ENCODE results near the gene UQCC5. TPM values are rescaled to one million over a fixed set of nuclear protein-coding genes. Genes with fewer than 3 reads are reported as not detected.

The UQCC5 gene
- total RNA-seq, 2 donors from 2014 or later, result 0.78 to 7.3 TPM

DNA sequence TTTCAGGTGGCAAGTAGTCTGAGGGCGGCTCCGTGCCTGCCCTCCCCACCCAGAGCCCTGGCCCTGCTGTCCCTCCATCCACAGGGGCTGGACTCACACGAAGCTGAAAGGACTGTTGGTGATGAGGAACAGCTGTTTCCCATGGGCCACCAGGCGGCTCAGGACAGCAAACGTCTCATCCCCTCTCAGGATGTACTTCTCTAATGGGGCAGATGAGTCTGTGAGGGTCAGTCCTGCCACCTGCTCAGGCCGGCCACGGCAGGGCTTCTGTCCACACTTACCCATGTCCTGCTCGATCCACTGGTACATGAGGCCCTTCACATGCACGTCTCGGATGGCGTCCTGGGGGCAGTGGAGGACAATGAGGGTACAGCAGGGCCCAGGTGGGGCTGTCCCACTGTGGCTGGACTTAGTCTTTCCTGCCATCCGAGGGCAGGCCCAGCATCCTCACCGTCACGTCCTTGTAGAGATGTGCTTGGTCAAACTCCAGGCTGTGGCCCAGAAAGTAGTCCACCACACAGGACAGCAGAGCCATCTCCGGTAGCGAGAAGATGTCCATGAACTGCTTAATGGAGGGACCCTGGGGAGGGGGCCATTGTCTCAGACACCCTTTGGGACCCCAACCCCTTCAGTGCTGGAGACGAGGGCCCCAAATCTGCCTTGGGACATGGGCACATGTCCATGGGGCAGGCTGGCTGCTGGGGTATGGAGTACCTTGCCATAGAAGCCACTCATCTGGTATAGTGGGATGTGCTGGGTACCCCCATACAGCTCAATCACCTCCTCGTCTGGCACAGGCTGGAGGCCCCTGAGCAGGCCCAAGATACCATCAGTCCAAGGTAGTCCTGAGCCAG, 8.4 kb upstream of the UQCC5 start:
- peak in 2 of 4 donors; percentile 4 to 9 for DNase-seq

DNA sequence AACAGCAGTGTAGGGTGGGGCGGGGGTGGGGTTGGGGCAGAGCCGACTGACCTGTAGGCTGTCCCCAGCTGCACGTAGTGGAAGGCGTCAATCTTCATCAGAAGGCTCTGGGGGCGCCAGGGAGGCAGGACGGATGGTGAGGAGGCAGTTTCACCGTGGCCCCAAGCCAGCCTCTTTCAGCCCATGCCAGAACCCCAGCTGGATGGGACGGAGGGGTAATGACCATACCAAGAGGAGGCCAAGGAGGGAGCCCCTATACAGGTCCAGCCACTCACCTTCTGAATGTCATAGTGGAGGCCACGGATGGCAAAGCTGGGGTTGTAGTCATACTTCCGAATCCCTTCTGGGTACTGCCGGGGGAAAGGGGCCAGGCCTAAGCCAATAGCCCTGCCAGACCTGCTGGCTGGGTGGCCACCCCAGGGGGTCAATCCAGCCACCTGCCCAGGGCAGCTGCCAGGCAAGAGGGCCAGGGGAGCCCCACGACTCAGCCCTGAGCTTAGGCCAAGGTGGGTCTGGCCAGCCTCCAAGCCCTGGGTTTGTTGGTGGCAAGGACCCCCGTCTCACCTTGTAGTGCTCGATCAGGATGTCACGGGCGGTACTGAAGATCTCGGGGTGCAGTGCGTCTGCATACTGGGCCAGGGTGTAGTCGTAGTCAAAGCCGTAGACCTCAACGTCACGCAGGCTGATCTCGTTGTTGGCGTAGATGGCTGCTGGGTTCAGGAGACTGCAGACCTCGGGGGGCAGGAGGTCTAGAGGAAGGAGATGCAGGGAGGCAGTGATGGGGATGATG, 7.6 kb upstream of the UQCC5 start:
- TF ChIP-seq, protein P1, sequence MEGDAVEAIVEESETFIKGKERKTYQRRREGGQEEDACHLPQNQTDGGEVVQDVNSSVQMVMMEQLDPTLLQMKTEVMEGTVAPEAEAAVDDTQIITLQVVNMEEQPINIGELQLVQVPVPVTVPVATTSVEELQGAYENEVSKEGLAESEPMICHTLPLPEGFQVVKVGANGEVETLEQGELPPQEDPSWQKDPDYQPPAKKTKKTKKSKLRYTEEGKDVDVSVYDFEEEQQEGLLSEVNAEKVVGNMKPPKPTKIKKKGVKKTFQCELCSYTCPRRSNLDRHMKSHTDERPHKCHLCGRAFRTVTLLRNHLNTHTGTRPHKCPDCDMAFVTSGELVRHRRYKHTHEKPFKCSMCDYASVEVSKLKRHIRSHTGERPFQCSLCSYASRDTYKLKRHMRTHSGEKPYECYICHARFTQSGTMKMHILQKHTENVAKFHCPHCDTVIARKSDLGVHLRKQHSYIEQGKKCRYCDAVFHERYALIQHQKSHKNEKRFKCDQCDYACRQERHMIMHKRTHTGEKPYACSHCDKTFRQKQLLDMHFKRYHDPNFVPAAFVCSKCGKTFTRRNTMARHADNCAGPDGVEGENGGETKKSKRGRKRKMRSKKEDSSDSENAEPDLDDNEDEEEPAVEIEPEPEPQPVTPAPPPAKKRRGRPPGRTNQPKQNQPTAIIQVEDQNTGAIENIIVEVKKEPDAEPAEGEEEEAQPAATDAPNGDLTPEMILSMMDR (IDR thresholded peaks at IDR 0.05), result no peak
- no peak for TF ChIP-seq POLR2A (IDR thresholded peaks at IDR 0.05)
- Histone ChIP-seq H3K4me1 (peaks cover 23% of the 10 kb centered on the region), H3K27ac (no peak overlapping the region), H3K9me3 (no peaks in the 10 kb centered on the region), H3K36me3 (replicated peaks in 1 of 2; ENCODE audit: insufficient read depth in 1 of 2, low read depth in 2 of 2) (no peaks in the 10 kb centered on the region), H3K4me3 (no peak overlapping the region), H3K27me3 (no peaks in the 10 kb centered on the region)
- intact Hi-C loops (cut with DNase I), result no loop called here
- 91 to 96% methylated on average over 14 to 18 of the region's 25 CpGs for WGBS, 2 donors
- peak in 1 of 4 donors; percentile 14 for DNase-seq
- no peak for ATAC-seq

More for the DNA sequence above, 8.4 kb upstream of the UQCC5 start:
- H3K27me3 ChIP-seq, result no peaks in the 10 kb centered on the region
- no peaks in the 10 kb centered on the region for H3K9me3 ChIP-seq
- no peaks in the 10 kb centered on the region for H3K36me3 ChIP-seq (replicated peaks in 1 of 2; ENCODE audit: insufficient read depth in 1 of 2, low read depth in 2 of 2)
- TF ChIP-seq, protein P1 (IDR thresholded peaks at IDR 0.05), result no peak
- TF ChIP-seq POLR2A (IDR thresholded peaks at IDR 0.05), result no peak
- no peak overlapping the region for H3K4me3 ChIP-seq
- peaks cover 20% of the 10 kb centered on the region for H3K4me1 ChIP-seq
- ATAC-seq, result no peak
- H3K27ac ChIP-seq, result no peak overlapping the region
- intact Hi-C loops (cut with DNase I), result no loop called here
- WGBS, 2 donors, result 85 to 93% methylated on average over 11 to 18 of the region's 18 CpGs

DNA sequence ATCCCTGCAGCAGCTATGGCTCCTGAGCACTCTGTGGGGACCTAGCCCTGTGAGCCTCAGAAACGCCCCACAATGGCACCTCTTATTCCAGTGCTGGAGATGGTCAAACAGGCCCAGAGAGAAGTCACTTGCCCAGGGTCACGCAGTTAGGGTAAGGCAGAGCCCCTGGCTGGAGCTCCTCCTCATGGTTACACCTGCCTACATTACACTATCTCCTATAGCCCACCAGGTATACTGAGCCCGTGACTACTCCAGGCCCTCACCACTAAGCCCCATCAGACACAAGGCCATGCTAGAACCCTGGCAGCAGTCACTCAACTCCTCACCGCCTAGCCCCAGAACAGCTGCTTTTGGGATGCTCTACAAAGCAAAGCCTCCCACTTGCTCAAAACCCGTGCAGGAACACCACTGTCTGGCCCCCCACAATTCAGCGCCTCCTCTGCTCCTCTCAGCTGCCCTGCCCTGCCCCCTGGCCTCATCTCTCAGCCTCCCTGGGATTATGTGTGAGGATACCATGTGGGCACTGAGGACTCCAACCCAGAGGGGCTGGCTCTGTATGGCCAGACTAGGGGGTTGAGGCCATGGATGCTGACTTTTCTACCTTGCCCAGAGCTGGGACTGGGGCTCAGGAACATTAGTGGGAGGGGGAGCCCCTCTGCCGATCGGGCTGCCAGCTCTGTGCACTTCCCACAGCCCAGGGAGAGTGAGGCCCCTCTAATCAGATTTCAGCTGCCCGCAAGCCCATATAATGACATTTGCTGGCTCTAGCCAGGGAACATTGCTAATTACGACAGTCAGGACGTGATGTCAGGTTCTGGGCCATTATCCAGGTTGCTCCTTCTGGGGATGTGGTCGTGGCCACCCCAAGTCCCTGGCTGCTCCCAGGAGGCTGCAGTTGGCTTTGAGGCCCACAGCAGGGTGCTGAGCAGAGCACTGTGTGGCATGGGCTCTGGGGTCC, 6.8 kb upstream of the UQCC5 start:
- no peaks in the 10 kb centered on the region for H3K27me3 ChIP-seq
- intact Hi-C loops (cut with DNase I), result loop anchor here (10.0 kb wide), 1 partner anchor 75 kb away; the partner anchor contains the start of genes NISCH and TNNC1
- WGBS, 2 donors, result 77 to 81% methylated on average over 8 to 12 of the region's 12 CpGs
- no peaks in the 10 kb centered on the region for H3K9me3 ChIP-seq
- no peaks in the 10 kb centered on the region for H3K36me3 ChIP-seq (replicated peaks in 1 of 2; ENCODE audit: insufficient read depth in 1 of 2, low read depth in 2 of 2)
- peaks cover 31% of the 10 kb centered on the region for H3K4me1 ChIP-seq
- ATAC-seq (no peak), DNase-seq (peak in 2 of 4 donors; percentile 22 to 25)
- peak overlapping the region in 1 of 4 donors; percentile 9 for H3K27ac ChIP-seq
- TF ChIP-seq POLR2A (IDR thresholded peaks at IDR 0.05), result no peak
- TF ChIP-seq, protein P1 (IDR thresholded peaks at IDR 0.05), result no peak
- no peak overlapping the region for H3K4me3 ChIP-seq

Data from body of pancreas (tissue), 4 donors.